Hindlimb muscle (tissue), 1 donor: ENCODE results near the gene PRR5L. TPM values are rescaled to one million over a fixed set of nuclear protein-coding genes. Genes with fewer than 3 reads are reported as not detected.

ENCODE experiments used
- DNase-seq: peaks from one replicate; pipeline ENCODE4 v3.0.0-alpha.2; 2013
- polyA plus RNA-seq: library from polyadenylated mRNA; unstranded; fragments of 120-200 nt; gene quantifications from one replicate; pipeline ENCODE4 v1.2.1, GENCODE V29; 2013; ENCODE audit not compliant: insufficient read length

Gene PRR5L
- polyA plus RNA-seq, 1 donor: 8.4 TPM

DNA sequence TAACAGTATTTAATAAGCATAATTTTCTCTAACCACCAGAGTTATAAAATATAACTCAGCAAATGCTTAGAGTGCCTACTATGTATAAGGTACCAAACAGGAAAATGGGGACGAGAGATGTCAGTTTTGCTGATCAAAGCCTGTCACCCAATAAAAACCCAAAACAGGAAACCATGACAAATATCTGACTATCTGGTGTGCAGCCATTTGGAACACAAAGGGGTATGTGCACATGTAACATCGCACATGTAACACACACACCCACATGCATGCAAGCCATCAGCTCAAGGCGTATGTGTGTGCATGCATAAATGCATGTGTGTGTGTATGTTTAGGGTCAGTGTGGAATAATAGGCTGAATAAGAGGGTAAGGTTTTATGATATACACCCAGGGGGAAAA is 64.2 kb downstream of the PRR5L start:
- DNase-seq: no peak

DNA sequence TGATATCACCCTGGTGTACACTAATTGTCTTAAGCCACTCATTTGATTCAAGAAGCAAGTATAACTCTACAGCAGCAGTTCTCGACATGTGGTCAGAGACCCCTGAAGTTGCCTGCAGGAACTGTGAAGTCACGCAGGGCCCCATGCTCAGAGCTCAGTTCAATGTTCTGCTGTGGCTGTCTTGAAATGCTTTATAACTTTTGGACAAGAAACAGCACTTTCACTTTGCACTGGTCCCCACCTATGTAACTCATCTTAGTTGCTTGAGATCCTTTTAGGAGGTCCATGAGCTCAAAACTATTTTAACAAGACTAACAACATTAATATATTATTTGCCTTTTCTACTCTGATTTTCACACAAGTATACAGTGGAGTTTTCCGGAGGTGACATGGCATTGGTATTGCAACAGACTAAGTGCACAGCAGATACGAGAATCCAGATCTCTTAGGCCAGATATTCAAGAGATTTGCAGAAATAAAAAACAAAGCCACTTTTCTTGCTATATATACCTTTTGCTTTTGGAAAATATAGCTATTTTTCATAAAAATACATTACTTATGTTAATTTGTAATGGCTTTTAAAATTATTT is 64.8 kb downstream of the PRR5L start:
- DNase-seq: no peak

DNA sequence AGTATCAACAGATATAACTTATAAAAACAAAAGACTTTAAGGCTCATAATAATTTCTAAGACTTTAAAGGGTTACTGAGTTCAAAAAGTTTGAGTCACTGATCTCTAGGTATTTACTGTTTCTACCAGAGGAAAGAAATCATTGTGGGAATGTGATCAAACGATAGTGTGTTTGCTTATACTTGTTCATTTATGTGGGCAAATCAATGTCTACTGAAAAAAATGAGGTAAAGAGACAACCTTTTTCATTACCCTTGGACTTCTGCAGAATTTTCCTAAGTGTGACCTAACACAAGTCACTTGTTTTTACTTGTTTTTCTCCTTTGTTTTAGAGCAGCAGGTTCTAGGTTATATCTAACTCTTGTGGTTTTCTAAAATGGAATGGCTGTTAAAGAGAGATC is 65.4 kb downstream of the PRR5L start:
- no peak for DNase-seq

DNA sequence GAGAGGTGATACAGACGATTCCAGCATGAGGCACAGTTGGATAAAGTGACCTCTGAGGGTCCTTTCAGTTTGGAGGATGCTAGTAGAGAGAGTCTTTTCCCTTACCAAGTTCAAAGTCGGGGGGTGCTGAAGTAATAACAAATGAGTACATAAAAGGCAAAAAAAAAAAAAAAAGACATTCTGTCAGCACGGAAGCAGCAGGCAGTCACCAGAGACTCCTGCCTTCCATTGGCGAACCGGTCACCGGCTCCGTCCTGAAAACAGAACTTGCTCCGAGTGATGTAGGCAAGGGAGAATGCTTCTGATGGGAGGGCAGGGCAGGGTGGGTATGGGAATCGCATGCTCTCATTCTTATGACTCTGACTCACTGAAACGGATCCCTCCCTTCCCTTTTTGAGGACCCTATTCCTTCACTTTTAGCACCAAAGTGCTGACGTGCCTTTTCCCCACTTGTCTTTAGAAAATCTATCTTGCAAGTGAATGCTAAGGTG is 65.9 kb downstream of the PRR5L start:
- no peak for DNase-seq

DNA sequence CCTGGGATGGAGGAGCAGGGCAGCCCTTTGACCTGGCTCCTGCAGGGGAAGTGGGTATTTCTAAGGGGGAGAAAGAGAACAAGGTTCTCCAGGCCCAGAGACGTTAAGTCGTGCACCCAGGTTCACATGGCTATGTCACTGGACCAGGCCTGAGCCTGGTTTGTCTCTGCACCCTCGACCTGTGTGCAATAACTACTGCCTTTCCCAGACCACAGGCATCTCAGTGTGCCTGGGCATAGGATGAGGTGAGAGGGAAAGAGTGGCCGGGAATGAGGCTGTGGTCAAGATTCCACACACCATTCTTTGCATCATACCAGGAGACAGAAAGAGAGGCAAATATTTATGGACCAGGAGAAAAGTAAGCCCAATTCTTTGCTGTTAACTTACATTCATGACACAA is 66.8 kb downstream of the PRR5L start:
- DNase-seq: no peak

DNA sequence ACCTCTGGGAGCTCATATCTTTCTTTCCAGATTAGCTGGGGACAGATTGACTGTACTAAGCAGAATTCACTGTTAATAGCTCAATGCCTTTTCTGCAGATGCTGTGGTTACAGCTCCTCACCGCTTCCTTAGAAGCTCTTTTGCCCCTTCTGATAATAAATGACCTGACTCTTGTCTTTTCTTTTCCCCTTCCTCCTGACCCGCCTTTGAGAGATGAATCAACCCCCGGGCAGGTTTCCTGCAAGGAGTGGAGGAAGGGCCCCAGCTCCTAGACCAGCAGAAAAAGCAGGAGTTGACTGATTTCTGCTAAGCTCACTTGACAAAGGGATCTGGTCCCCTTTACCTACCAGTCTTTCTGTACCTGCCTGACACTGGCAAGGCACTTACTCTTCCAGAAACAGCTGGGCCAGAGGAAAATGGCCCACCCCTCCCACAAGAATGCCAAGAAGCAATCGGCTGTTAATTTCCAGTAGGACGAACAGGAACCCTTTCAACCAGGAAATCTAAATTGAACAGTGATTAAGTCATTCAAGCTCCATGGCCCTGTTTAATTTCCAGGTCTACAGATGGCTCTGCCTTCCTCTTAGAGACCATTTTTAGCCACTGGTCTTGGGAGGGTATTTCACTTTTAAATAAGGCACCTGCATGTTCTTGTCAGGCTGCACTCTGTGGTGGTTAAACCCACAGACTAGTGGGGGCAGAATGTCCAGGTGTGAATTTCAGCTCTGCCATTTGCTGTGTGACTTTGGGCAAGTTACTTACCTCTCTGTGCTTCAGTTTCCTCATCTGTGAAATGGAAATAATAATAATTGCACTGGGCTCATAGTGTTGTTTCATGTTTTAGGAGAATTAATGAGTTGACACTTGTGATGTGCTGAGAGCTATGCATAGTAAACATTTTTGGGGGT is 67.5 kb downstream of the PRR5L start:
- DNase-seq: no peak

DNA sequence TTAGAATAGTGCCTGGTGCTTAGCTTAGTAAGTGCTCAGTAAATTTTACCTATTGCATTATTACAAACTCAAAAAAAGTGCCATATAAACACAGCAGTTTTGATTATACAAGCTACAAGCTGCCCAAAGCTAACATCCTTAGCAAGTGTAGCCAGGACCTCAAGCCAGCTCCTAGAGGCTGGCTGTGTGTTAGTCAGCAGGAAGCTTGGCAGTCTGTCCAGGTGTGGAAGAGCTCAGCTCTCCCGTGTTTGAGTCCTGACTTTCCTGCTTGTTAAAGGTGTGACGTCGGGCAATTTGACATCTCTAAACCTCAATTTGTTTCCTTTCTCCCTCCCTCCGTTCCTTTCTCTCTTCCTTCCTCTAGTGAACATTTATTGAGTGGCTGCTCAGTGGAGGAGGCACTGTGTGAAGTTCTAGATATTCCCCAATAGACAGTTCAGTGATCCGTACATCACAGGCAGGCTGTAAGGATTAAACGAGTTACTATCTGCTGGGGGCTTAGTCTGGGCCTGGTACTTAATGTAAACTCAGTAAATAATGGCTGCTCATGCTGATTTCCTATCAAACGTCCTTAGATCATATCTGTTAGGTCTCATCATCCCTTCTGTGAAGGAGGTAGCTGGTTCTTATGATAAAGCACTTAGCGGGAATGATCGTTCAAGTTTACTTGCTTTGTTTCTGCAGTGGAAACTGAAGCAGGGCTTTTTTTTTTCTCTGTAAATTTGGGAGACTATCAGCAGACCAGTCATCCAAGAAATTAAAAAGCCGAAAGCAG is 68.7 kb downstream of the PRR5L start:
- no peak for DNase-seq

DNA sequence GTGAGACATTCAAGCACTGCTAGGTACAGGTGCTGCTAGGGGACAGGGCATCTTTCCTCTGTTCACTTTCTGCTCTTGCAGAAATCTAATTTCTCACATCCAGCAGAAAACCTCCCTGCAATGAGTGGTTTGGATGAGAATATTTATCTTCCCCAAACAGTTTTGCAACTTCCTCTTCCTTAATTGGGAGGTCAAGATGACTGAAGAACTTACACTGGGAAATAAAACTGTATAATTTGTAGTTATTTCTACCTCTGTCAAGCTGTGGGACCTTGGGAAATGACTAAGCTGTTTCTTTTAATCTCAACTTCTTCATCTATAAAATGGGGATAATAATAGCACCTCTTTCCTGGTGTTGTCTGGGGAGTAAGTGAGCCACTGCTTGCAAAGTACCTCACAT is 69.8 kb downstream of the PRR5L start:
- DNase-seq: no peak

DNA sequence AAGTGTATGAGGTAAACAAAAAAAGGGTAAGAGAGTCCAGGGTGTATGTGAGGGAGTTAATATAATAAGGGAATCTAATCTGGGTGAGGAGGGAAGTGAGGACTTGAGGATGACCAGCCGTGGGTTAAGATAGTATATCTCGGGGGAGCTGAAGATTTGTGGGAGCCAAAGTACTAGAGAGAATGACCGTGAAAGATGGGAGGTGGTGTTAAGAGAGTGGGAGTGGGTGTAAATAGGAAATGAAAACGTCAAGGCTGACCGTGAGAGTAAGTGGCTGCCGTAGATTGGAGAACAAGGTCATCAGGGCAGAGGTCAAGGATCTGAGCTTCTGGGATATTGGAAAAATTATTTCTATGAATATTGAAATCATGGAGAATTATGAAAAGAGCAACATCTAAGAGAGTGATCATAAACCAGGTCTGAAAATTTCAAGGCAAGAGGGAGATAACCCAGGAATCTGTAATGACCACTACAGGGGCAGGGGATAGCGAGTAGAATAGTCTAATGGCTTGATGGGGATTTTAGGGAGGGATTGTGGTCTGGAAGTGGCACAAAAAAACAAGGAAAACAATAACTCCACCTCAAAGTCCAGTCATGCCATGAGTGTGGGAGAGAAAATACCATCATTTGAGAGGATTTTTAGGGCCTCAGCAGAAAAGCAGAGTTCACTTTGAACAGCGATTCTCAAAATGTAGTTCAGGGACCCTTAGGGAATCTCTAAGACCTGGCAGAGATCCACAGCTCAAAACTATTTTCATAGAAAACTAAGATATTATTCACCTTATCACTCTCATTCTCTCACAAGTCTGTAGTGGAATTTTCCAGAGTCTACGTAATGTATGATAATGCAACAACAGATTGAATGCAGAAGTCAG is 72.0 kb downstream of the PRR5L start:
- no peak for DNase-seq

DNA sequence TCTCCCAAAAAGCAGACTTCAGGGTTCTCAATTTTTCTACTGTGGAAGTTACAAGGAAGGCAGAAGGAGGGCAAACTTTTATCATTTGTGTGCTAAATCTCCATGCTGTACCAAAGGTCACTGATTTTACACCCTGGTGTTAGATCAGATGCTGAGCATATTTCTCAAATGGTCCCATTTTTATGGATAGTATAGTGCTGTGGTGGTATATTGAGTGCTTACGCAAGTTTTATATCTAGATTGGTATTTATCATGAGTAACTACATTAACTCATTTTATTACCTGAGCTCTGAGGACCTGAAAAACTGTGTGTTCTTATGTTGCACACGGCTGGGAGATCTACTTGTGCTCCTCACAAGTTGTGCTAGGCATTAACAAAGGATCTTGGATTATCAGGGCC is 75.1 kb downstream of the PRR5L start:
- no peak for DNase-seq

DNA sequence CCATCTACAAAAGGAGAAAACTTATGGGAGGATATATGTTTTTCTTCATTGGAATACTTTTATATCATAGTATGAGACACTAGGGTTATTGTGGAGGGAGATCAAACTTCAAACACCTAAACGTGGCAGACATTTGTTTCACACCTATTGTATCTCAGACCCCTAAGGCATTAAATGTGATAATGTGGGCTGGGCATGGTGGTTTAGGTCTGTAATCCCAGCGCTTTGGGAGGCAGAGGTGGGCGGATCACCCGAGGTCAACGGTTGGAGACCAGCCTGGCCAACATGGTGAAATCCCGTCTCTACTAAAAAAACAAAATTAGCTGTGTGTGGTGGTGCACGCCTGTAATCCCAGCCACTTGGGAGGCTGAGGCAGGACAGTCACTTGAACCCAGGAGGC is 75.5 kb downstream of the PRR5L start:
- DNase-seq: no peak

DNA sequence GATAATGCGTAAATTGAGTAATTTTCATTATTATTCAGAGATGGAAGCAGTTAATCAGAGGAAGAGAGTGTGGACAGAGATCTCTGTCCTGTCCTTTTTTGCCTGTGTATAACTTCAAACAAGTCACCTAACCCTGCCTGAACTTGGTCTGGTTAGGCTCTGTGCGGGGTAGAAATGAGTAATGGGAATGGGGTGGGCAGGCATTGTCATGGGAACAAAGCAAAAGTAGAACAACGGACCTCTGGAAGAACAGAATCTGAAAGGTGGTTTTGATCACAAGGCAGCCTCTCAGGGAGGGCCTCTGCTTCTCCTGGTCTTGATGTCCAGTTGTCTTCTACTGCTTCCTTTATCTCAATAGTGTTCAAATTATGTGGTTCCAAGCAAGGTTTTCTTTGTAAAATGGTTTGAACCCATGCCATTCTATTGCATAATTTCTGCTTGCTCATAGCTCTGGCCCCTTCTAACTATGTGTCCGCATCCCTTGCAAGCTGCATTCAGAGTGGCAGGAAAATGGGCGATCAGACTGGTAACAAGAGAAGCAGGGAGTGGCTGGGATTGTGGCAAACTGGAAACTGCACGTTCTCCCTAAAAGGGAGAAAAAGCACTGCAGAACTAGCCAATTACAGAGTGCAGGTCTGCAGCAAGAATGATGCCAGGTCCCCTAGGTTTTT is 76.1 kb downstream of the PRR5L start:
- DNase-seq: no peak

DNA sequence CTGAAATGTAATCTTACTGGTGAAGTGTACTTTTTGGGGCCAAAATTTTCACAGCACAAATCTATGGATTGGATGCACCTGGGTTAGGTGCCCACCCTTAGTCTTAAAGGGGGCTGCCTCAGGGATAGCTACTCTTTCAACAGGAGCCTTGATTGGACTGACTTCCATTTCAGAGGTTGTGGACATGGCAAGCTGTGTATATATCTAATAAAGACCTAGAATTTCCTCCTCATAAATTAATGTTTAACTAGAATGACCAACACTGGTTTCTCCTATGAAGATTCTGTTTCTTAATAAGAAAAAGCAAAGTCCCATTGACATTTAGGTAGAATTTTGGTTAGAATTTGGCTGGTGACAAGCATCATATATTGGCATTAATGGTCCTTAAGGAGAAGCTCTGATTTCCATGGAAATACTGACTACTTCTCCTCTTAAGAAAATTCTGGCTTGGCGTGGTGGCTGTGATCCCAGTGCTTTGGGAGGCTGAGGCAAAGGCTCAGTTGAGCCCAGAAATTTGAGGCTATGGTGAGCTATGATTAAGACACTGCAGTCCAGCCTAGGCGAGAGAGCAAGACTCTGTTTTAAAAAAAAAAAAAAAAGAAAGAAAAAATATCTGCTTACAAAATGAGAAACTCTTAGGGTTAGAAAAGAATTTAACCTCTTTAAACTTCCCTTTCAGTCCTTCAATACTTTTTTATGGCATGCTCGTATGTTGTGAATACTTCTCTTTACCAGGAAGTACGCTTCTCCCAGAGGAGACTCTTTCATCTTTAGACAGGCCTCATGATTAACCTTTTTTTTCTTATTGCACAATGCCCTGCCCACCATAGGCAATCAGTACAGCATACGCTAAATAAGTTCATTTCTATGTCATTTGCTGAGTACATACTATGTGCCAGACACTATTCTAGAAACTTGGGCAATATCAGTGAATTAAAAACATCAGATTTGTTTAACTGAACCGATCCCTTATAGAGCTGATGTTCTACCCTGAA is 77.2 kb downstream of the PRR5L start:
- DNase-seq: no peak

DNA sequence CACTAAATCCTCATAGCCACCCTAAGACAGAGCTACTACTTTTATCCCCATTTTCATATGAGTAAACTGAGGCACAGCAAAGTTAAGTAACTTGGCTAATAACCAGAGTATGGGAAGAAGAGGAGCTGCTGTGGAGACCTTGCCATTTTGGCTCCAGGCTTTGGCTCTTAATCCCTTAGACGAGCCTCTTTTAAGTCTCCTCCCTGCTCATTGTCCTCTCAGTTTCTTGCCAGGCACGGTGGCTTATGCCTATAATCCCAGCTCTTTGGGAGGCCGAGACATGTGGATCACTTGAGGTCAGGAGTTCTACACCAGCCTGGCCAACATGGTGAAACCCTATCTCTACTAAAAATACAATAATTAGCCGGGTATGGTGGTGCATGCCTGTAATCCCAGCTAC is 78.6 kb downstream of the PRR5L start:
- DNase-seq: no peak

DNA sequence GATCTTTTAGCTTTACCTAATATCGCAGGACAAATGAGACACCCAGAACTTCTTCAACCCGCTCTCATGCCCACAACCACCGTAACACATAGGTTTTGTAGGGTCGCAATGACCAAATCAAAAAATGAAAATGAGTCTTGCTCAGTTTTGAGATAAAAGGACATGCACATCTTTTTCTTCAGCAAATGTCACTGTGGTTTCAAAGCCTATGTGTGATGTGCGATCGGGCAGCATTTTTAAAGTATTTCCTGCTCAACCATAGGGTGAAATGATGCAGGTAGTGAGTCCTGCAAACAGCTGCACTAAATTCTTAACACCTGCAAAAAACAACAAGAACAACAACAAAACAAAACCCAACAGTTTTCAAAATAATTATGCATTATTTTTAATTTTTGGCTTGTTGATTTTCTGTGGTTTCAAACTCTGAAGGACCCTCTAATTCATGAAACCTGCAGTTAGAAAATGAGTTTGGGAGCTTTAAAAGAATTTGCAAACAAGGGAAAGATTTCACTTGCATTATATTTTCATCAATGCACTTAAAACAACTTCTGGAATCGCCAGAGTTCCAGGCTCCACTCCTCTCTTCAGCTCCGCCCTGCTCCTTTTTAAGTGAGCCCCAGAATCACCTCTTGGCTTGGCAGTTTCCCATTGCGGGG is 79.4 kb downstream of the PRR5L start:
- DNase-seq: no peak

DNA sequence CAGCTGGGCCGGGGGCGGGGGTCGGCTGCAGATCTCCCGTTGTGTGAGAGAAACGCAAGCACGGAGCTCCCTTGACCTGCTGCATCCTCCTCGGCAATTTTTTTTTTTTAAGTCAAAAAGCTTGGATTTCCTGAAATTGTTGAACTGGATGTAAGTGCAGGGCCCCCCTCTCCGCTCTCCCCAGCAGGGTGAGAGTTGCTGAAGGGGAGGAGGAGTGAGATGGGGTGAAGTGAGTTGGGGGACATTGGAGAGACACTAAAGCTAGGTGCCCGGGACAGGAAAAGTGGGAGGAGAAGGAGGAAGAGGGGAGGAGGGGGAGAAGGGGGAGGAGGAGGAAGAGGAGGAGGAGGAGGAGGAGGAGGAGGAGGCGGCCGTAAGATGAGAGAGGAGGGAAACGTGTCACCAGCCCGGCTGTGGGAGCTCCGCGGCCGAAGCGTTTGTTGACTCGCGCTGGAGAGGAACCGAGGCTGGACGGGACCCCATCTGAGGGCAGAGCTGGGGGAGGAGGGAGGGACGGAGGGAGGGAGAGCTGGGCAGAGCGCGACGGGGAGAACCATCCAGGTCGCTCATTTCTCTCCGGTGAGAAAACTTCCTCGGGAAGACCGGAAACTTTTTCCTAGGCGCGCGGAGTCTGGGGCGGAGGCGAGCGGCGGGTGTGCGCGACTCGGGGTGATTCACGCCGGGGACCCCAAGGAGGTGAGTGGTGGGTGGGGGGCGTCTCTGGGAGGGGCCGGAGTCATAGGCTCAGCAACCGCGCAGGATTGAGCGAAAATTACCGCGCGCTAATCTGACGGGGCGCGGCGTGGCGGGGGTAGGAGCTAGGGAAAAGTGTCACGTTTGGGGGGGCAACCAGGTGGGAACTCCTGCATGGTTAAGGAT is 80.2 kb downstream of the PRR5L start:
- DNase-seq: peak; percentile 34

DNA sequence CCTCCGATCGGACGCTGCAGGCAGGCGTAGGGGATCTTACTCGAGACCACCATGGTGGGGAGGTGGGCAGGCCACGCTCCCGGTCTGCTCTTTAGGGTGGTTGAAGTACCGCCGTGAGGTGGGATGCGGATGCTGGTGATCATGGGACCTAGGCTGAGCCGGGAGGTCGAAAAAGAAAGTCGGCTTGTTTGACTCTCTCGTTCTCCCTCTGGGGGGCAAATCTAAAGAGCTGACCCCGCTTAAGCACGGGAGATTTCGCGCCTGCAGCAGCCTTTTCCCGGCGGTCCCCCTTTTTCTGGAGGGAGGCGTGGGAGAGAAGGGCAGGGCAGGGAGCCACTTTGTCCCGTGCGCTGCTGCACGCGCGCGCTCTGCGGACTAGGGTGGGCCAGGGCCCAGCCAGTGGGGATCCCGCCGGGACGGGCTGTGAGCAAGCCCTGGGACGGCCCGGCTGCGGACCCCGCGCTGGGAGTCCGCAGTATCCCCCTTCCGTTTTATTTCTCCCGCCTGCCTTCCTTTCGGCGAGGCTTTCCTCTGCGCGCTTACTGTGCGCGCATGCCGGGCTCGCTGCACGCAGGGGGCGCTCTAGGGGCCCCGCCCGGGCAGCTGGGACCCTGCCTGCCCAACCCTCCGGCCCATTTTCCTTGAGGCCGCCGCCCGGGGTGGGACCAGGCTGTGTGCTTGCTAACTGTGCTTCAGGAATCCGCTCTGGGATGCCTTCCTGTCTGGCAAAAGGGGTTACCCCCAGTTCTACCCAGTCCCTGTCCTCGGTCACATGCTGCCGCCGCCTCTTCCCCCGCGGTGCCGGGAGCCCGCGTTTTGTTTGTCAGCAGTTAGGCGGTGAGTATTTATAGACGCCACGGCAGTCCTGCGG is 81.0 kb downstream of the PRR5L start:
- DNase-seq: peak; percentile 59
